Measurements from ENCODE around the gene AMOTL1. TPM values are rescaled to one million over a fixed set of nuclear protein-coding genes. Genes with fewer than 3 reads are reported as not detected.
A peak's percentile ranks its signal among the peaks of the same experiment; 100 is the strongest.

The AMOTL1 gene
- polyA plus RNA-seq, 1 donor (not counting 4 experiments of a cell fraction or from before 2014, with no cell fraction given): 86.5 TPM

DNA sequence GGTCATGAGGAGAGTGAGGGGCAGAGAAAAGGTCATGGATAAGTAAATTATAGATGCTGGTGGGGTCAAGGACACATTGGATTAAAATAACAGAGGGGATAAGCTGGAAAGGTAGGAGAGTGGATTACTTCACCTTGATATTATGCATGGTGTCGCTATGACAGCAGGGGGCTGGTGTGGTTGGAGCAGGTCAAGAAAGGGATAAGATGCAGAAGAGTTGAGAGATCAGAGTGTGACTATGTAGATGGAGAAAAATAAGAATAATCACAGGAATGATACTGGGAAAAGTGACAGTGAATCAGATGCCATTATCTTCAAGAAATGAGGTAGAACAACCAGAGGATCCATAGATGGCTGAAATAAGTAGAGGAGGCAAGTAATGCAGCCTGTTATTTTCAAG, 29.4 kb upstream of the AMOTL1 start:
- Histone ChIP-seq H4K20me1 (ENCODE audit: control insufficient read depth, extremely low read depth, insufficient read depth, low read length) (no peaks in the 10 kb centered on the region), H3K79me2 (ENCODE audit: control insufficient read depth, insufficient read depth, low read length) (peaks cover 75% of the 10 kb centered on the region), H3K4me3 (ENCODE audit: control insufficient read depth in 2 of 3, extremely low read depth in 1 of 3, insufficient read depth in 2 of 3, low read depth in 1 of 3, low read length in 3 of 3) (no peak overlapping the region), H3K4me1 (ENCODE audit: control insufficient read depth, extremely low read depth, insufficient read depth, low read length) (peaks cover 60% of the 10 kb centered on the region), H3K9me3 (ENCODE audit: control insufficient read depth, low read depth, low read length) (no peaks in the 10 kb centered on the region), H3K27ac (ENCODE audit: control insufficient read depth, insufficient read depth, low read length) (peak overlapping the region; percentile 17), H3K9me1 (ENCODE audit: control insufficient read depth, extremely low read depth, insufficient read depth, low read length) (no peaks in the 10 kb centered on the region), H2AFZ (ENCODE audit: control insufficient read depth, low read length) (no peak overlapping the region), H3K36me3 (ENCODE audit: control insufficient read depth in 2 of 2, extremely low read depth in 1 of 2, insufficient read depth in 2 of 2, low read length in 2 of 2) (peaks cover 15 to 25% of the 10 kb centered on the region in 2 experiments), H3K4me2 (ENCODE audit: control insufficient read depth, extremely low read depth, insufficient read depth, low read depth, low read length) (no peak overlapping the region), H3K27me3 (ENCODE audit: control insufficient read depth, extremely low read depth, insufficient read depth, low read length) (no peaks in the 10 kb centered on the region), H3K9ac (ENCODE audit: control insufficient read depth, extremely low read depth, insufficient read depth, low read length) (no peak overlapping the region)
- no peak for FAIRE-seq
- dilution Hi-C loops (cut with MboI; ENCODE audit: extremely low pct_ligation_motif_present, low sequenced_read_pairs): no loop called here
- TF ChIP-seq EZH2 (IDR thresholded peaks at IDR 0.05; ENCODE audit: low read length) (no peak), CTCF (optimal IDR thresholded peaks at IDR 0.05 in 1 of 3, IDR thresholded peaks at IDR 0.05 in 1 of 3, conservative IDR thresholded peaks at IDR 0.05 in 1 of 3; ENCODE audit: extremely low read depth in 1 of 3, insufficient read depth in 2 of 3, low read length in 3 of 3) (no peak)
- no peak for DNase-seq (ENCODE audit: low read depth, low spot score)

- Histone ChIP-seq H3K27me3 (ENCODE audit: control insufficient read depth, extremely low read depth, insufficient read depth, low read length) (no peaks in the 10 kb centered on the region), H3K4me2 (ENCODE audit: control insufficient read depth, extremely low read depth, insufficient read depth, low read depth, low read length) (peak overlapping the region; percentile 87), H3K79me2 (ENCODE audit: control insufficient read depth, insufficient read depth, low read length) (peaks cover 73% of the 10 kb centered on the region), H3K27ac (ENCODE audit: control insufficient read depth, insufficient read depth, low read length) (peak overlapping the region; percentile 6), H3K4me1 (ENCODE audit: control insufficient read depth, extremely low read depth, insufficient read depth, low read length) (peaks cover 54% of the 10 kb centered on the region), H3K9me3 (ENCODE audit: control insufficient read depth, low read depth, low read length) (no peaks in the 10 kb centered on the region), H3K9me1 (ENCODE audit: control insufficient read depth, extremely low read depth, insufficient read depth, low read length) (no peaks in the 10 kb centered on the region), H2AFZ (ENCODE audit: control insufficient read depth, low read length) (no peak overlapping the region), H4K20me1 (ENCODE audit: control insufficient read depth, extremely low read depth, insufficient read depth, low read length) (no peaks in the 10 kb centered on the region), H3K36me3 (ENCODE audit: control insufficient read depth in 2 of 2, extremely low read depth in 1 of 2, insufficient read depth in 2 of 2, low read length in 2 of 2) (peaks cover 16 to 28% of the 10 kb centered on the region in 2 experiments), H3K9ac (ENCODE audit: control insufficient read depth, extremely low read depth, insufficient read depth, low read length) (no peak overlapping the region), H3K4me3 (ENCODE audit: control insufficient read depth in 2 of 3, extremely low read depth in 1 of 3, insufficient read depth in 2 of 3, low read depth in 1 of 3, low read length in 3 of 3) (no peak overlapping the region)
- FAIRE-seq (no peak), DNase-seq (ENCODE audit: low read depth, low spot score) (no peak)
- dilution Hi-C loops (cut with MboI; ENCODE audit: extremely low pct_ligation_motif_present, low sequenced_read_pairs): no loop called here
- TF ChIP-seq EZH2 (IDR thresholded peaks at IDR 0.05; ENCODE audit: low read length) (no peak), CTCF (optimal IDR thresholded peaks at IDR 0.05 in 1 of 3, IDR thresholded peaks at IDR 0.05 in 1 of 3, conservative IDR thresholded peaks at IDR 0.05 in 1 of 3; ENCODE audit: extremely low read depth in 1 of 3, insufficient read depth in 2 of 3, low read length in 3 of 3) (no peak)
These were observed 28.8 kb upstream of the AMOTL1 start for GRCh38 chr11:94739331-94739730.

All from keratinocyte (primary cell).